IMR-90 (cell line): ENCODE results near the gene RIPPLY3. TPM values are rescaled to one million over a fixed set of nuclear protein-coding genes. Genes with fewer than 3 reads are reported as not detected.
A peak's percentile ranks its signal among the peaks of the same experiment; 100 is the strongest.

Source experiments
- ATAC-seq: fragments of 200-7000 bp; cut with Tn5 transposase; 2 replicates; pipeline ENCODE4 v1.9.1; 2020; ENCODE audit warnings: low read depth, mild to moderate bottlenecking, moderate library complexity
- BruUV-seq: library from RNA; stranded (reverse); fragments of 400-500 nt; replicated peaks from 2 replicates; lab custom pipeline; 2021; lab: Mats Ljungman, UMichigan
- CTCF ChIA-PET: fragments of 300-600 bp; formaldehyde crosslinking; extraction: SDS; loops from one replicate; lab custom pipeline; 2021; ENCODE audit warnings: antibody characterized with exemption; lab: Yijun Ruan, JAX
- POLR2A ChIA-PET: fragments of 300-600 bp; sonication (Branson Sonifier 250); formaldehyde crosslinking; loops from one replicate; lab custom pipeline; 2022; ENCODE audit warnings: antibody characterized with exemption; ENCODE audit not compliant: unreplicated experiment; lab: Charles Lee
- DNase-seq: peaks from one replicate; pipeline ENCODE4 v3.0.0; 2013
- H2AFZ ChIP-seq: replicated peaks from 2 replicates; pipeline ENCODE3; 2013; ENCODE audit warnings: low read length, mild to moderate bottlenecking; ENCODE audit not compliant: poor library complexity
- H2AK5ac ChIP-seq: 2 replicates; pipeline ENCODE4 v1.6.1; 2013; ENCODE audit warnings: low read depth, low read length, inconsistent platforms
- H2AK9ac ChIP-seq: replicated peaks from 2 replicates; pipeline ENCODE3; 2013; ENCODE audit warnings: mild to moderate bottlenecking, low read depth, low read length, moderate library complexity; ENCODE audit not compliant: poor library complexity
- H2BK120ac ChIP-seq: 2 replicates; pipeline ENCODE4 v1.6.1; 2013; ENCODE audit warnings: low read depth, low read length, inconsistent platforms
- H2BK15ac ChIP-seq: 3 replicates; pipeline ENCODE4 v1.6.1; 2013; ENCODE audit warnings: low read depth, low read length, inconsistent platforms
- H2BK20ac ChIP-seq: 2 replicates; pipeline ENCODE4 v1.6.1; 2013; ENCODE audit warnings: low read depth, mild to moderate bottlenecking, inconsistent platforms, low read length, moderate library complexity
- H2BK5ac ChIP-seq: 2 replicates; pipeline ENCODE4 v1.6.1; 2013; ENCODE audit warnings: mild to moderate bottlenecking, low read depth, low read length, inconsistent platforms; ENCODE audit not compliant: poor library complexity, severe bottlenecking
- H3K14ac ChIP-seq: replicated peaks from 2 replicates; pipeline ENCODE4 v1.6.1; 2013; ENCODE audit warnings: low read depth, low read length, inconsistent platforms
- H3K18ac ChIP-seq: 2 replicates; pipeline ENCODE4 v1.6.1; 2013; ENCODE audit warnings: low read depth, low read length, control low read depth
- H3K23ac ChIP-seq: 2 replicates; pipeline ENCODE4 v1.6.1; 2013; ENCODE audit warnings: low read depth, low read length, inconsistent platforms
- H3K27ac ChIP-seq: 2 replicates; pipeline ENCODE4 v1.5.1; 2013; ENCODE audit warnings: mild to moderate bottlenecking, control low read depth, low read length; ENCODE audit not compliant: insufficient read depth
- H3K27me3 ChIP-seq: 2 replicates; pipeline ENCODE4 v1.6.1; 2013; ENCODE audit warnings: low read length; ENCODE audit not compliant: control insufficient read depth, insufficient read depth
- H3K36me3 ChIP-seq: 2 replicates; pipeline ENCODE4 v1.6.1; 2013; ENCODE audit warnings: low read length, mixed read lengths; ENCODE audit not compliant: control insufficient read depth, insufficient read depth
- H3K4ac ChIP-seq: 2 replicates; pipeline ENCODE4 v1.6.1; 2013; ENCODE audit warnings: low read depth, low read length, inconsistent platforms
- H3K4me1 ChIP-seq: 2 replicates; pipeline ENCODE4 v1.6.1; 2013; ENCODE audit warnings: low read length, mixed read lengths; ENCODE audit not compliant: control insufficient read depth, insufficient read depth
- H3K4me2 ChIP-seq: 2 replicates; pipeline ENCODE4 v1.6.1; 2013; ENCODE audit warnings: low read depth, mild to moderate bottlenecking, control low read depth, low read length, moderate library complexity
- H3K4me3 ChIP-seq: 2 replicates; pipeline ENCODE4 v1.5.1; 2013; ENCODE audit warnings: low read depth, mild to moderate bottlenecking, control low read depth, low read length, moderate library complexity; ENCODE audit not compliant: insufficient read depth
- H3K56ac ChIP-seq: 2 replicates; pipeline ENCODE4 v1.6.1; 2013; ENCODE audit warnings: low read length, inconsistent platforms; ENCODE audit not compliant: insufficient read depth; ENCODE audit errors: extremely low read depth
- H3K79me1 ChIP-seq, 2 experiments: 2 replicates each; pipeline ENCODE4 v1.6.1; 2013; ENCODE audit warnings: low read length in 2 of 2, inconsistent platforms in 1 of 2, low read depth in 1 of 2
- H3K9ac ChIP-seq: 2 replicates; pipeline ENCODE4 v1.6.1; 2013; ENCODE audit warnings: low read depth, low read length, control low read depth
- H3K9me1 ChIP-seq: 2 replicates; pipeline ENCODE4 v1.6.1; 2013; ENCODE audit warnings: low read length, inconsistent platforms; ENCODE audit not compliant: insufficient read depth
- H3K9me3 ChIP-seq: 2 replicates; pipeline ENCODE4 v1.6.1; 2013; ENCODE audit warnings: low read length; ENCODE audit not compliant: control insufficient read depth, insufficient read depth
- H4K20me1 ChIP-seq: 2 replicates; pipeline ENCODE4 v1.6.1; 2013; ENCODE audit warnings: low read length, inconsistent platforms; ENCODE audit not compliant: insufficient read depth
- H4K5ac ChIP-seq: 2 replicates; pipeline ENCODE4 v1.6.1; 2013; ENCODE audit warnings: mild to moderate bottlenecking, low read depth, low read length, control low read depth
- H4K8ac ChIP-seq, 2 experiments: 2 replicates each; pipeline ENCODE4 v1.6.1; 2013; ENCODE audit warnings: low read depth in 2 of 2, low read length in 2 of 2, control low read depth in 1 of 2, inconsistent platforms in 1 of 2
- H4K91ac ChIP-seq: 2 replicates; pipeline ENCODE4 v1.6.1; 2013; ENCODE audit warnings: low read depth, low read length, inconsistent platforms; ENCODE audit not compliant: insufficient read depth
- CEBPB ChIP-seq: IDR thresholded peaks from 2 replicates; pipeline ENCODE4 v1.6.1; 2012; ENCODE audit warnings: low read depth, low read length, improper control_type of control experiment
- FOS ChIP-seq: fragments of 150-350 bp; IDR thresholded peaks from 2 replicates; pipeline ENCODE4 v1.6.1; 2016; ENCODE audit warnings: low read depth, low read length
- MAFK ChIP-seq: IDR thresholded peaks from 2 replicates; pipeline ENCODE4 v1.6.1; 2012; ENCODE audit warnings: low read depth, low read length, improper control_type of control experiment
- MAZ ChIP-seq: IDR thresholded peaks from 2 replicates; pipeline ENCODE4 v1.6.1; 2012; ENCODE audit warnings: low read depth, mild to moderate bottlenecking, low read length, improper control_type of control experiment, moderate library complexity, borderline replicate concordance
- NFE2L2 ChIP-seq: fragments of 150-350 bp; IDR thresholded peaks from 2 replicates; pipeline ENCODE4 v1.6.1; 2016; ENCODE audit warnings: low read depth, mild to moderate bottlenecking, low read length
- RFX5 ChIP-seq: IDR thresholded peaks from 2 replicates; pipeline ENCODE4 v1.8.0; 2012; ENCODE audit warnings: low read depth, mild to moderate bottlenecking, low read length, moderate library complexity
- WGBS, 2 experiments: methylation state at CpG; one replicate each; pipeline versions ENCODE4 v1.1.5 to v1.1.7; 2013; ENCODE audit warnings: missing lambda C conversion rate in 2 of 2; ENCODE audit not compliant: insufficient read length in 1 of 2; ENCODE audit errors: extremely low coverage in 2 of 2; 5-methylcytosine and 5-hydroxymethylcytosine counted together
- dilution Hi-C: fragments of 300-500 bp; cut with HindIII; formaldehyde crosslinking; loops from one replicate; pipeline ENCODE4 v1.14.3; 2018; ENCODE audit warnings: low sequenced_read_pairs; ENCODE audit not compliant: unreplicated experiment
- in situ Hi-C: fragments of 300-500 bp; cut with MboI; formaldehyde crosslinking; loops from 3 replicates; pipeline ENCODE4 v1.14.3; 2019; ENCODE audit warnings: low sequenced_read_pairs, inconsistent platforms, mixed read lengths
- intact Hi-C: fragments of 100-400 bp; cut with micrococcal nuclease; formaldehyde crosslinking; loops from 2 replicates; pipeline ENCODE4 v1.10.0; 2022
- polyA plus RNA-seq, 3 experiments: library from polyadenylated mRNA; depleted of rRNA; stranded (reverse); fragments of >200 nt; gene quantifications; 2 replicates each; pipeline ENCODE4 v1.2.3, GENCODE V29; 2012; ENCODE audit warnings: low replicate concordance in 1 of 3
- total RNA-seq: library from RNA; depleted of rRNA; stranded (reverse); fragments of >200 nt; gene quantifications from 2 replicates; pipeline ENCODE4 v1.2.3, GENCODE V29; 2012
- TF ChIP-seq, protein P1 (sequence below): fragments of 150-350 bp; IDR thresholded peaks from 2 replicates; pipeline ENCODE4 v1.6.1; 2017; ENCODE audit warnings: mild to moderate bottlenecking, antibody characterized with exemption, low read length, low read depth

Gene RIPPLY3
- total and polyA plus RNA-seq, 2 of the 4 experiments (the other 2 are of a cell fraction), result 0.10 TPM; not detected in 1

DNA sequence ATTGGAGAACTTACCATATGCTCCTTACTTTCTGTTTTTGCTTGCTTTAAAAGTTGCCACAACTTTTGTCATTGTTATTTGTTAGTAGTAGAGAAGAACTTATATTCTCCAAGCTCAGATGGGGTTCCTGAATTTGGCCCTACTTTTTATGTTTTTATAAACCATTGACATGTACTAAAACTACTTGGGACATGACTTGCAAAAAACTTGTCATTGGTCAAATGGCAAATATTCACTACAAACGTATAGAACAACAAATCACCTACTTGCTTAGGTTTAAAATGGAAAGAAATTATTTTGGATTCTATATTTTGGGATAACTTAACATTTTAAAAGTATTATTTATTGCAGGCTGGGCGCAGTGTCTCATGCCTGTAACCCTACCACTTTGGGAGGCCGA lies 33.7 kb downstream of the RIPPLY3 start:
- no peak overlapping the region for H2AFZ ChIP-seq
- no peaks in the 10 kb centered on the region for H3K9me3 ChIP-seq
- H3K9me1 ChIP-seq, result no peaks in the 10 kb centered on the region
- H4K5ac ChIP-seq, result no peak overlapping the region
- ChIA-PET CTCF (interaction anchor here (0.6 to 1.2 kb wide), 2 partner anchors 15 to 543 kb away, joined by 3 to 4 read pairs; no protein-coding TSS in a partner anchor), POLR2A (no interaction called here)
- H3K4ac ChIP-seq, result no peak overlapping the region
- H4K91ac ChIP-seq, result no peak overlapping the region
- no peak overlapping the region for H2BK20ac ChIP-seq
- no peak overlapping the region for H2AK9ac ChIP-seq
- TF ChIP-seq, protein P1, sequence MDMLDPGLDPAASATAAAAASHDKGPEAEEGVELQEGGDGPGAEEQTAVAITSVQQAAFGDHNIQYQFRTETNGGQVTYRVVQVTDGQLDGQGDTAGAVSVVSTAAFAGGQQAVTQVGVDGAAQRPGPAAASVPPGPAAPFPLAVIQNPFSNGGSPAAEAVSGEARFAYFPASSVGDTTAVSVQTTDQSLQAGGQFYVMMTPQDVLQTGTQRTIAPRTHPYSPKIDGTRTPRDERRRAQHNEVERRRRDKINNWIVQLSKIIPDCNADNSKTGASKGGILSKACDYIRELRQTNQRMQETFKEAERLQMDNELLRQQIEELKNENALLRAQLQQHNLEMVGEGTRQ, result no peak
- TF ChIP-seq MAZ (no peak), RFX5 (no peak), MAFK (no peak), CEBPB (no peak), NFE2L2 (peak; percentile 42; the same call in 1 of the 2 replicates), FOS (no peak)
- no peak overlapping the region for H2BK15ac ChIP-seq
- H3K56ac ChIP-seq, result no peak overlapping the region
- H2AK5ac ChIP-seq, result no peak overlapping the region
- WGBS, 2 experiments, result no CpG with 5 or more reads among the region's 3 CpGs
- no peak overlapping the region for H3K4me3 ChIP-seq
- no peak overlapping the region for H3K18ac ChIP-seq
- no peak overlapping the region for H3K27ac ChIP-seq
- no peaks in the 10 kb centered on the region for H3K79me1 ChIP-seq
- DNase-seq (no peak), ATAC-seq (no peak)
- no peak overlapping the region for H2BK120ac ChIP-seq
- H3K14ac ChIP-seq, result no peak overlapping the region
- H3K9ac ChIP-seq, result no peak overlapping the region
- in situ Hi-C loops (no loop called here), intact Hi-C loops (no loop called here), dilution Hi-C loops (no loop called here)
- H2BK5ac ChIP-seq, result no peak overlapping the region
- H4K20me1 ChIP-seq, result no peaks in the 10 kb centered on the region
- BruUV-seq, result no TSS peak
- H4K8ac ChIP-seq, result no peak overlapping the region
- H3K23ac ChIP-seq, result no peak overlapping the region
- no peaks in the 10 kb centered on the region for H3K36me3 ChIP-seq
- peaks cover 8% of the 10 kb centered on the region for H3K27me3 ChIP-seq
- no peak overlapping the region for H3K4me2 ChIP-seq
- H3K4me1 ChIP-seq, result no peaks in the 10 kb centered on the region
